Central memory CD4-positive, alpha-beta T cell (primary cell): ENCODE measurements around the gene REG1B.
"Not testable (repeated sequence)": the region's sequence is repeated elsewhere in the genome, so short reads cannot be mapped to it uniquely, and the experiment has no call there.

ENCODE experiments used
- DNase-seq: peaks from one replicate; pipeline ENCODE4 v3.0.0; 2022

The REG1B gene

GRCh38 chr2:79083597-79084251 is 4.1 kb downstream of the REG1B start:
- no peak for DNase-seq

- no peak for DNase-seq
Observed at GRCh38 chr2:79082987-79083386, 4.8 kb downstream of the REG1B start.

- no peak for DNase-seq
Observed at GRCh38 chr2:79071078-79071477, 16.7 kb downstream of the REG1B start.

- DNase-seq = no peak
Observed at GRCh38 chr2:79065201-79065600, 22.6 kb downstream of the REG1B start.

DNA sequence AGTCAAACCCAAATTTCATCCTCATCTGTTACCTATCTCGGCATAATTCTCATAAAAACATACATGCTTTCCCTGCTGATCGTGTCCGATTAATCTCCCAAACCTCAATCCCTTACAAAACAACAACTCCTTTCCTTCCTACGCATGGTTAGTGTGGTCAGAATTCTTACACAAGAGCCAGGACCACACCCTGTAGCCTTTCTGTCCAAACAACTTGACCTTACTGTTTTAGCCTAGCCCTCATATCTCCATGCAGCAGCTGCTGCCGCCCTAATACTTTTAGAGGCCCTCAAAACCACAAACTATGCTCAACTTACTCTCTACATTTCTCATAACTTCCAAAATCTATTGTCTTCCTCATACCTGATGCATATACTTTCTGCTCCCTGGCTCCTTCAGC is 33.0 kb downstream of the REG1B start:
- not testable (repeated sequence) for DNase-seq

GRCh38 chr2:79053486-79053885 is 34.3 kb downstream of the REG1B start:
- not testable (repeated sequence) for DNase-seq

DNA sequence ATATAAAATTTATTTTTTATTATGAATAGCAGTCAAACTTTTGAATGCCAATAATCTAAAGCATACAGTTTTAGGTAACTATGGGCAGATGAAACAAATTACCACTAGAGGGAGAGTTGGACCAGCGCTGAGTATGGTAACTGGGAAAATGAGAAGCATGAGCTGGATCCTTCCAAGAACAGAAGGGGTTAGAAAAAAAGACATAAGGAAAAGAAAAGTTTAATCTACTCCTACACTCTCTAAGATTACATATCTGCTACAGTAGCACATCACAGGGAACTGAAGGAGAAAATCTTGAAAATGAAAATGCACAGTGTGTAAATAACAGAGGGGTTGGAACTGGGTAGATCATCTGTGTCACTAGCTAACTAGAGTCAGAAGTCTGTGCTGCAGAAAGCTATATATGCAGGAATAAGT is 46.8 kb downstream of the REG1B start:
- no peak for DNase-seq

GRCh38 chr2:79039944-79040343 is 47.8 kb downstream of the REG1B start:
- no peak for DNase-seq
